Left colon (tissue), 2 donors: ENCODE results near the gene PATL2. TPM values are rescaled to one million over a fixed set of nuclear protein-coding genes. Genes with fewer than 3 reads are reported as not detected.

Experiments
- total RNA-seq, 2 donors: library from RNA; stranded (reverse); fragmentation: NEBNext Ultra II Directional; extraction: Animal tissue kit (Norgen Biotek cat#: 25700); gene quantifications; one replicate each; pipeline ENCODE4 v1.2.1, GENCODE V29; 2021
- donor health status: DM: no; HTN: no; CAD: no.
- donor health status: DM: yes; HTN: yes; CAD: no.

Gene PATL2
- total RNA-seq, 2 donors from 2014 or later, result 4.3 to 4.5 TPM

Other genes starting within 250 kb of the PATL2 start
- gene EIF3J, start 174.2 kb downstream of the PATL2 start, total RNA-seq, result 10 to 100 TPM; 49.1 to 60.2 TPM
- 100 to 1,000 TPM in 1 of 2 donors, 10 to 100 TPM in 1; 90.7 to 113 TPM for gene SPG11, start 47.7 kb downstream of the PATL2 start, total RNA-seq
- 1,000 to 10,000 TPM; 4,423 to 4,762 TPM for gene B2M, start 194 bp upstream of the PATL2 start, total RNA-seq
- gene TRIM69, start 25.2 kb upstream of the PATL2 start, total RNA-seq, result 10 to 100 TPM; 15.7 to 16.4 TPM
- not detected for gene TERB2, start 245.4 kb upstream of the PATL2 start, total RNA-seq